Measurements from ENCODE around the gene MBOAT7. TPM values are rescaled to one million over a fixed set of nuclear protein-coding genes. Genes with fewer than 3 reads are reported as not detected.
"Not testable (repeated sequence)": the region's sequence is repeated elsewhere in the genome, so short reads cannot be mapped to it uniquely, and the experiment has no call there.

Gene MBOAT7
- total and polyA plus RNA-seq, 2 donors (not counting 3 experiments of a cell fraction or from before 2014, with no cell fraction given) = 204 to 218 TPM

DNA sequence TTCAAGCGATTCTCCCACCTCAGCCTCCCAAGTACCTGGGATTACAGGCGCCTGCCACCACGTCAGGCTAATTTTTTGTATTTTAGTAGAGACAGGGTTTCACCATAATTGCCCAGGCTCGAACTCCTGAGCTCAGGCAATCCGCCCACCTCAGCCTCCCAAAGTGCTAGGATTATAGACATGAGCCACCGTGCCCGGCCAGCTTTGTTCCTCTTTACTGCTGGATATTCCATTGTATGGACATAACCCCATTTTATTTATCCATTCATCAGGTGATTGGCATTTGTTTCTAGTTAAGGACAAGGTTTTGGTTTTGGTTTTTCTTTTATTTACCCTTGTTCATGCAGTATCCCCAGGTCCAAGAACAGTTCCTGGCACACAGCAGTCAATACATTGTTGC, 7.2 kb upstream of the MBOAT7 start:
- H3K36me3 ChIP-seq (ENCODE audit: control insufficient read depth in 2 of 2, extremely low read depth in 1 of 2, insufficient read depth in 2 of 2, low read length in 2 of 2) = peaks cover 1 to 4% of the 10 kb centered on the region in 2 experiments
- H3K9me3 ChIP-seq (replicated peaks; ENCODE audit: control insufficient read depth, insufficient read depth, low read length) = no peaks in the 10 kb centered on the region
- FAIRE-seq = no peak
- no peak overlapping the region for H3K4me3 ChIP-seq (replicated peaks in 1 of 3; ENCODE audit: insufficient read depth in 1 of 3, low read depth in 1 of 3, low read length in 3 of 3)
- intact Hi-C loops (cut with micrococcal nuclease) (no loop called here), dilution Hi-C loops (cut with MboI; ENCODE audit: extremely low pct_ligation_motif_present, low sequenced_read_pairs) (no loop called here)
- H3K4me1 ChIP-seq (ENCODE audit: control insufficient read depth, extremely low read depth, insufficient read depth, low read length) = peaks cover 9% of the 10 kb centered on the region
- H3K4me2 ChIP-seq (ENCODE audit: insufficient read depth, low read length) = no peak overlapping the region
- H3K9ac ChIP-seq (replicated peaks; ENCODE audit: extremely low read depth, insufficient read depth, low read length) = no peak overlapping the region
- H3K79me2 ChIP-seq (ENCODE audit: control insufficient read depth, insufficient read depth, low read length) = peaks cover 19% of the 10 kb centered on the region
- TF ChIP-seq FOS (IDR thresholded peaks at IDR 0.05; ENCODE audit: borderline replicate concordance, insufficient read depth, low read length) (no peak), MYC (IDR thresholded peaks at IDR 0.05; ENCODE audit: low read depth, low read length) (no peak), JUN (IDR thresholded peaks at IDR 0.05; ENCODE audit: borderline replicate concordance, insufficient read depth, insufficient read length, low read depth) (no peak), POLR2AphosphoS5 (IDR thresholded peaks at IDR 0.05; ENCODE audit: insufficient read depth, low read depth, low read length) (no peak), GATA2 (IDR thresholded peaks at IDR 0.05; ENCODE audit: insufficient read depth, insufficient read length, low read depth, low read length) (no peak), EZH2 (IDR thresholded peaks at IDR 0.05; ENCODE audit: borderline replicate concordance, low read depth, low read length, severe bottlenecking) (no peak), POLR2A (IDR thresholded peaks at IDR 0.05; ENCODE audit: low read depth, low read length) (no peak), MAX (IDR thresholded peaks at IDR 0.05; ENCODE audit: insufficient read depth, insufficient read length) (no peak), CTCF (IDR thresholded peaks at IDR 0.05; ENCODE audit: extremely low read depth in 1 of 2, insufficient read depth in 1 of 2, low read depth in 1 of 2, low read length in 2 of 2) (no peak)
- H3K27me3 ChIP-seq (ENCODE audit: control insufficient read depth in 2 of 2, insufficient read depth in 2 of 2, low read length in 2 of 2) = no peaks in the 10 kb centered on the region
- H2AFZ ChIP-seq (ENCODE audit: low read depth, low read length) = no peak overlapping the region
- CTCF ChIA-PET = interaction anchor here (1.3 to 1.8 kb wide), 2 partner anchors 14 to 17 kb away, joined by 3 to 5 read pairs; no protein-coding TSS in a partner anchor
- no TSS peak for BruUV-seq (replicated peaks)
- DNase-seq (ENCODE audit: low read depth, low spot score) = no peak
- peaks cover under 1% of the 10 kb centered on the region for H4K20me1 ChIP-seq (replicated peaks; ENCODE audit: control insufficient read depth, extremely low read depth, insufficient read depth, low read length)
- H3K9me1 ChIP-seq (replicated peaks; ENCODE audit: control insufficient read depth, extremely low read depth, insufficient read depth, low read length) = no peaks in the 10 kb centered on the region
- POLR2A ChIA-PET = no interaction called here
- H3K27ac ChIP-seq (ENCODE audit: insufficient read depth, low read depth, low read length) = no peak overlapping the region

GRCh38 chr19:54194463-54194862, 5.1 kb upstream of the MBOAT7 start:
- H3K9ac ChIP-seq (replicated peaks; ENCODE audit: extremely low read depth, insufficient read depth, low read length); H3K4me1 ChIP-seq (ENCODE audit: control insufficient read depth, extremely low read depth, insufficient read depth, low read length); H4K20me1 ChIP-seq (replicated peaks; ENCODE audit: control insufficient read depth, extremely low read depth, insufficient read depth, low read length); H3K27me3 ChIP-seq (ENCODE audit: control insufficient read depth in 2 of 2, insufficient read depth in 2 of 2, low read length in 2 of 2); DNase-seq (ENCODE audit: low read depth, low spot score); FAIRE-seq; dilution Hi-C loops (cut with MboI; ENCODE audit: extremely low pct_ligation_motif_present, low sequenced_read_pairs); CTCF ChIA-PET; intact Hi-C loops (cut with micrococcal nuclease); BruUV-seq (replicated peaks); H3K36me3 ChIP-seq (ENCODE audit: control insufficient read depth in 2 of 2, extremely low read depth in 1 of 2, insufficient read depth in 2 of 2, low read length in 2 of 2); H3K4me2 ChIP-seq (ENCODE audit: insufficient read depth, low read length); H3K4me3 ChIP-seq (replicated peaks in 1 of 3; ENCODE audit: insufficient read depth in 1 of 3, low read depth in 1 of 3, low read length in 3 of 3); H3K27ac ChIP-seq (ENCODE audit: insufficient read depth, low read depth, low read length); H2AFZ ChIP-seq (ENCODE audit: low read depth, low read length); POLR2A ChIA-PET; H3K9me3 ChIP-seq (replicated peaks; ENCODE audit: control insufficient read depth, insufficient read depth, low read length); H3K9me1 ChIP-seq (replicated peaks; ENCODE audit: control insufficient read depth, extremely low read depth, insufficient read depth, low read length): not testable (repeated sequence)
- peaks cover 11% of the 10 kb centered on the region for H3K79me2 ChIP-seq (ENCODE audit: control insufficient read depth, insufficient read depth, low read length)
